Natural killer cell (primary cell): Measurements from ENCODE around the gene RAPGEF4. TPM values are rescaled to one million over a fixed set of nuclear protein-coding genes. Genes with fewer than 3 reads are reported as not detected.

ENCODE experiments used
- ATAC-seq, 3 donors: fragments of 150-1000 bp in 2 of 3; fragments of 200-7000 bp in 1 of 3; cut with Tn5 transposase; 1 replicate in 1 of 3; 2 replicates in 2 of 3; pipeline ENCODE4 v1.10.0; 2021; ENCODE audit warnings: mild to moderate bottlenecking in 2 of 3, moderate library complexity in 2 of 3
- DNase-seq, 2 donors: peaks; one replicate each; pipeline versions ENCODE4 v3.0.0 to v3.0.0-alpha.2; 2013 to 2021; ENCODE audit warnings: mixed read lengths in 1 of 2
- H3K27ac ChIP-seq: one replicate; pipeline ENCODE4 v1.5.1; 2013; ENCODE audit warnings: mild to moderate bottlenecking, low read length
- H3K27me3 ChIP-seq: one replicate; pipeline ENCODE4 v1.6.1; 2013; ENCODE audit warnings: low read length; ENCODE audit not compliant: control insufficient read depth, insufficient read depth
- H3K36me3 ChIP-seq: one replicate; pipeline ENCODE4 v1.6.1; 2013; ENCODE audit warnings: low read length; ENCODE audit not compliant: control insufficient read depth, insufficient read depth
- H3K4me1 ChIP-seq: one replicate; pipeline ENCODE4 v1.6.1; 2013; ENCODE audit warnings: low read length; ENCODE audit not compliant: control insufficient read depth, insufficient read depth
- H3K4me3 ChIP-seq: one replicate; pipeline ENCODE4 v1.5.1; 2013; ENCODE audit warnings: low read length
- H3K9me3 ChIP-seq: one replicate; pipeline ENCODE4 v1.6.1; 2013; ENCODE audit warnings: low read length; ENCODE audit not compliant: control insufficient read depth, insufficient read depth
- H3K27ac Mint-ChIP-seq, 2 donors: one replicate each; pipeline ENCODE4 v1.8.0; 2022; ENCODE audit warnings: mild to moderate bottlenecking in 2 of 2, mixed read lengths in 2 of 2, moderate library complexity in 1 of 2
- H3K27me3 Mint-ChIP-seq, 2 donors: one replicate each; pipeline ENCODE4 v1.8.0; 2022; ENCODE audit warnings: low read depth in 2 of 2, mixed read lengths in 2 of 2
- H3K36me3 Mint-ChIP-seq: one replicate; pipeline ENCODE4 v1.8.0; 2022; ENCODE audit warnings: mixed read lengths
- H3K4me1 Mint-ChIP-seq, 2 donors: one replicate each; pipeline ENCODE4 v1.8.0; 2022; ENCODE audit warnings: mixed read lengths in 2 of 2
- H3K4me3 Mint-ChIP-seq: one replicate; pipeline ENCODE4 v1.8.0; 2022; ENCODE audit warnings: mild to moderate bottlenecking, moderate library complexity, mixed read lengths
- H3K9me3 Mint-ChIP-seq, 2 donors: one replicate each; pipeline ENCODE4 v1.8.0; 2022; ENCODE audit warnings: mixed read lengths in 2 of 2
- CTCF ChIP-seq: fragments of 200-600 bp; IDR thresholded peaks from one replicate; pipeline ENCODE4 v1.8.0; 2022; ENCODE audit warnings: antibody characterized with exemption
- WGBS: methylation state at CpG from one replicate; pipeline ENCODE4 v1.1.7; 2013; ENCODE audit warnings: missing lambda C conversion rate; ENCODE audit not compliant: insufficient coverage; 5-methylcytosine and 5-hydroxymethylcytosine counted together
- intact Hi-C: fragments of 100-400 bp; cut with micrococcal nuclease; formaldehyde crosslinking; loops from one replicate; pipeline ENCODE4 v1.14.2; 2022
- total RNA-seq, 4 donors: library from RNA; stranded (reverse); fragments of 120-200 nt in 1 of 4; gene quantifications; one replicate each; pipeline versions ENCODE4 v1.2.3 to v1.2.4, GENCODE V29; 2013 to 2022

The RAPGEF4 gene
- total RNA-seq, 3 donors from 2014 or later (not counting 1 experiment from before 2014, with no cell fraction given) = 0.50 TPM; not detected in 2

GRCh38 chr2:173048522-173048896, 312.9 kb downstream of the RAPGEF4 start:
- no peak for TF ChIP-seq CTCF
- H3K4me3 ChIP-seq = no peak overlapping the region
- intact Hi-C loops = no loop called here
- no peaks in the 10 kb centered on the region for H3K4me1 ChIP-seq
- no peaks in the 10 kb centered on the region for H3K27me3 ChIP-seq
- Mint-ChIP-seq H3K27ac (no peak overlapping the region), H3K4me3 (no peak overlapping the region), H3K27me3 (peaks cover 8 to 21% of the 10 kb centered on the region in 2 donors), H3K4me1 (no peaks in the 10 kb centered on the region), H3K36me3 (no peaks in the 10 kb centered on the region), H3K9me3 (no peaks in the 10 kb centered on the region)
- 94% methylated on average over 3 of the region's 3 CpGs for WGBS
- no peaks in the 10 kb centered on the region for H3K9me3 ChIP-seq
- ATAC-seq = no peak
- no peaks in the 10 kb centered on the region for H3K36me3 ChIP-seq
- H3K27ac ChIP-seq = no peak overlapping the region
- no peak for DNase-seq

GRCh38 chr2:173048897-173049661, 313.4 kb downstream of the RAPGEF4 start:
- no peak overlapping the region for H3K4me3 ChIP-seq
- TF ChIP-seq CTCF = no peak
- H3K36me3 ChIP-seq = no peaks in the 10 kb centered on the region
- WGBS = 56% methylated on average over 1 of the region's 4 CpGs
- H3K4me1 ChIP-seq = no peaks in the 10 kb centered on the region
- H3K9me3 ChIP-seq = no peaks in the 10 kb centered on the region
- H3K27ac ChIP-seq = no peak overlapping the region
- Mint-ChIP-seq H3K36me3 (no peaks in the 10 kb centered on the region), H3K4me1 (no peaks in the 10 kb centered on the region), H3K9me3 (no peaks in the 10 kb centered on the region), H3K27me3 (peaks cover 8 to 26% of the 10 kb centered on the region in 2 donors), H3K27ac (no peak overlapping the region), H3K4me3 (no peak overlapping the region)
- ATAC-seq (no peak), DNase-seq (no peak)
- H3K27me3 ChIP-seq = no peaks in the 10 kb centered on the region
- intact Hi-C loops = no loop called here

GRCh38 chr2:173049831-173050230, 314.2 kb downstream of the RAPGEF4 start:
- Histone ChIP-seq H3K4me3 (no peak overlapping the region), H3K27ac (no peak overlapping the region), H3K9me3 (no peaks in the 10 kb centered on the region), H3K27me3 (no peaks in the 10 kb centered on the region), H3K4me1 (no peaks in the 10 kb centered on the region), H3K36me3 (no peaks in the 10 kb centered on the region)
- Mint-ChIP-seq H3K4me3 (no peak overlapping the region), H3K27ac (no peak overlapping the region), H3K36me3 (no peaks in the 10 kb centered on the region), H3K4me1 (no peaks in the 10 kb centered on the region), H3K9me3 (no peaks in the 10 kb centered on the region), H3K27me3 (peaks cover 8 to 33% of the 10 kb centered on the region in 2 donors)
- ATAC-seq (no peak), DNase-seq (no peak)
- intact Hi-C loops = no loop called here
- TF ChIP-seq CTCF = no peak
- WGBS = 91% methylated on average over 3 of the region's 3 CpGs

- H3K27ac Mint-ChIP-seq = no peak overlapping the region
- H3K4me3 Mint-ChIP-seq = no peak overlapping the region
- peaks cover 8 to 38% of the 10 kb centered on the region in 2 donors for H3K27me3 Mint-ChIP-seq
- Histone ChIP-seq H3K27ac (no peak overlapping the region), H3K9me3 (no peaks in the 10 kb centered on the region), H3K4me1 (no peaks in the 10 kb centered on the region), H3K36me3 (no peaks in the 10 kb centered on the region), H3K4me3 (no peak overlapping the region), H3K27me3 (no peaks in the 10 kb centered on the region)
- H3K36me3 Mint-ChIP-seq = no peaks in the 10 kb centered on the region
- intact Hi-C loops = no loop called here
- TF ChIP-seq CTCF = no peak
- H3K4me1 Mint-ChIP-seq = no peaks in the 10 kb centered on the region
- WGBS = 78% methylated on average over 4 of the region's 4 CpGs
- H3K9me3 Mint-ChIP-seq = no peaks in the 10 kb centered on the region
- DNase-seq = no peak
- no peak for ATAC-seq
These were observed 315.0 kb downstream of the RAPGEF4 start for GRCh38 chr2:173050684-173051083.
